Esophagus squamous epithelium (tissue), 5 donors: ENCODE results near the gene ABCG2. TPM values are rescaled to one million over a fixed set of nuclear protein-coding genes. Genes with fewer than 3 reads are reported as not detected.

ENCODE experiments used
- DNase-seq: peaks from one replicate; lab custom pipeline; 2025; lab: John Stamatoyannopoulos, UW
- H3K27ac ChIP-seq, 4 donors: fragments of 200-600 bp; sonication (generic); one replicate each; pipeline ENCODE4 v1.5.1; 2016 to 2019; ENCODE audit warnings: mild to moderate bottlenecking in 1 of 4
- H3K27me3 ChIP-seq, 4 donors: fragments of 200-600 bp; sonication (generic); 1 replicate in 3 of 4; 2 replicates in 1 of 4; pipeline versions ENCODE4 v1.5.1 to v1.6.0; 2017 to 2021; ENCODE audit warnings: antibody characterized with exemption in 1 of 4
- H3K36me3 ChIP-seq, 3 donors: fragments of 200-600 bp; sonication (generic); one replicate each; pipeline ENCODE4 v1.5.1; 2016 to 2019
- H3K4me1 ChIP-seq, 3 donors: fragments of 200-600 bp; sonication (generic); one replicate each; pipeline ENCODE4 v1.5.1; 2017 to 2019
- H3K4me3 ChIP-seq, 4 donors: fragments of 200-600 bp; sonication (generic); 1 replicate in 3 of 4; 2 replicates in 1 of 4; pipeline ENCODE4 v1.5.1; 2016 to 2019; ENCODE audit warnings: mild to moderate bottlenecking in 2 of 4, moderate library complexity in 1 of 4
- H3K9me3 ChIP-seq, 3 donors: fragments of 200-600 bp; sonication (generic); one replicate each; pipeline ENCODE4 v1.5.1; 2016 to 2019
- POLR2A ChIP-seq, 4 donors: fragments of 450-650 bp; IDR thresholded peaks; one replicate each; pipeline ENCODE4 v1.6.1; 2017; ENCODE audit warnings: antibody characterized with exemption in 4 of 4, mild to moderate bottlenecking in 4 of 4, moderate library complexity in 3 of 4
- WGBS, 2 donors: methylation state at CpG; one replicate each; pipeline ENCODE4 v1.1.5; 2018; 5-methylcytosine and 5-hydroxymethylcytosine counted together
- intact Hi-C: fragments of 100-400 bp; cut with DNase I; formaldehyde crosslinking; loops from one replicate; pipeline ENCODE4 v1.15.0; 2022
- total RNA-seq, 4 donors: library from RNA; depleted of rRNA; stranded (reverse); fragments of >200 nt; gene quantifications; one replicate each; pipeline ENCODE4 v1.1.0, GENCODE V29; 2016
- TF ChIP-seq, protein P1 (sequence below), 6 experiments: fragments of 450-650 bp in 4 of 6; fragments of 200-600 bp in 2 of 6; sonication (generic) in 2 of 6; IDR thresholded peaks; one replicate each; pipeline ENCODE4 v1.5.1; 2016 to 2019; ENCODE audit warnings: antibody characterized with exemption in 6 of 6, mild to moderate bottlenecking in 4 of 6, moderate library complexity in 4 of 6
- donor health status: DM: yes; HTN: yes; CAD: no.

Gene ABCG2
- total RNA-seq, 4 donors from 2014 or later: 0.76 to 7.1 (median 3.6) TPM

DNA sequence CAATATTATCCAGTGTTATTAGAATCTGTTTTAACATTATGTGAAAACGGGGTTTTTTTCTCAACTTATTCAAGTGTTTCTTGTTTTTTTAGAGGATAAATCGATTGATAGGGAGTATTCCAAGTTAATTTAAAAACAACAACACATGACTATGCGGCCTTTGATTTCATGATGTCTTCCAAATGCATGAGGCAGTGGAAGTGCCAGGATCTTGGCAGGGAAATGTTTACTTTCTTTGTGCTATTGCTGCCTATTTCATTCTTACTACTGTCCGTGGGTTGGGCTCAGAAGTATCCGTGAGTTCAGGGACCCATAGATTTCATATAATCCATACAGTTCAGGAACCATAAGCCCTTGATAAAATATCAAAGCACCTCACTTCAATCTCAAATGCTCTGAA lies 64.6 kb downstream of the ABCG2 start:
- intact Hi-C loops: no loop called here

DNA sequence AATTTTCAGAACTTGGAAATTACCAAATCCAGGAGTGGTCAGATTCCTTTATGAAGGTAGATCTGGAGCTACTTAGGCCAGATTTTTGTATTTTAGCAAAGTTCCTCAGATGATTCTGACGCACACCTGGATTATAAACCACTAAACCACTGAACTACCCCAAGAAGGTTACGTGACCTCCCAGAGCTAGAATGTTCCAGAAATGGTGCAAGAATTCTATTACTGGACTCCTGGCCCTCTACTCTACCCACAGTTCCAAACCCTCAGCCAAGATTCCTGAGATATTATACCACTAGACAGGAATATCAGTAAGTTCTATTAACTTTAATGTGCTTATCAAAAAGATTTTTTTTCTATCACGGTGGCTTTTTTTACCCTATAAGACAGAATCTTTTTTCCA lies 67.1 kb downstream of the ABCG2 start:
- no peak overlapping the region for H3K4me3 ChIP-seq
- 84 to 93% methylated on average over 3 of the region's 3 CpGs for WGBS, 2 donors
- TF ChIP-seq, protein P1, sequence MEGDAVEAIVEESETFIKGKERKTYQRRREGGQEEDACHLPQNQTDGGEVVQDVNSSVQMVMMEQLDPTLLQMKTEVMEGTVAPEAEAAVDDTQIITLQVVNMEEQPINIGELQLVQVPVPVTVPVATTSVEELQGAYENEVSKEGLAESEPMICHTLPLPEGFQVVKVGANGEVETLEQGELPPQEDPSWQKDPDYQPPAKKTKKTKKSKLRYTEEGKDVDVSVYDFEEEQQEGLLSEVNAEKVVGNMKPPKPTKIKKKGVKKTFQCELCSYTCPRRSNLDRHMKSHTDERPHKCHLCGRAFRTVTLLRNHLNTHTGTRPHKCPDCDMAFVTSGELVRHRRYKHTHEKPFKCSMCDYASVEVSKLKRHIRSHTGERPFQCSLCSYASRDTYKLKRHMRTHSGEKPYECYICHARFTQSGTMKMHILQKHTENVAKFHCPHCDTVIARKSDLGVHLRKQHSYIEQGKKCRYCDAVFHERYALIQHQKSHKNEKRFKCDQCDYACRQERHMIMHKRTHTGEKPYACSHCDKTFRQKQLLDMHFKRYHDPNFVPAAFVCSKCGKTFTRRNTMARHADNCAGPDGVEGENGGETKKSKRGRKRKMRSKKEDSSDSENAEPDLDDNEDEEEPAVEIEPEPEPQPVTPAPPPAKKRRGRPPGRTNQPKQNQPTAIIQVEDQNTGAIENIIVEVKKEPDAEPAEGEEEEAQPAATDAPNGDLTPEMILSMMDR (IDR thresholded peaks at IDR 0.05): no peak
- no peak for TF ChIP-seq POLR2A (IDR thresholded peaks at IDR 0.05)
- no peaks in the 10 kb centered on the region for H3K27me3 ChIP-seq
- H3K27ac ChIP-seq: no peak overlapping the region
- DNase-seq: no peak
- no peaks in the 10 kb centered on the region for H3K4me1 ChIP-seq
- H3K36me3 ChIP-seq: no peaks in the 10 kb centered on the region
- H3K9me3 ChIP-seq: no peaks in the 10 kb centered on the region
- intact Hi-C loops: no loop called here

More for the DNA sequence above, 64.6 kb downstream of the ABCG2 start:
- no peaks in the 10 kb centered on the region for H3K4me1 ChIP-seq
- H3K27ac ChIP-seq: no peak overlapping the region
- DNase-seq: no peak
- H3K9me3 ChIP-seq: no peaks in the 10 kb centered on the region
- no peaks in the 10 kb centered on the region for H3K36me3 ChIP-seq
- TF ChIP-seq POLR2A (IDR thresholded peaks at IDR 0.05): no peak
- TF ChIP-seq, protein P1 (IDR thresholded peaks at IDR 0.05): no peak
- H3K4me3 ChIP-seq: no peak overlapping the region
- 77 to 81% methylated on average over 5 of the region's 5 CpGs for WGBS, 2 donors
- H3K27me3 ChIP-seq: no peaks in the 10 kb centered on the region

DNA sequence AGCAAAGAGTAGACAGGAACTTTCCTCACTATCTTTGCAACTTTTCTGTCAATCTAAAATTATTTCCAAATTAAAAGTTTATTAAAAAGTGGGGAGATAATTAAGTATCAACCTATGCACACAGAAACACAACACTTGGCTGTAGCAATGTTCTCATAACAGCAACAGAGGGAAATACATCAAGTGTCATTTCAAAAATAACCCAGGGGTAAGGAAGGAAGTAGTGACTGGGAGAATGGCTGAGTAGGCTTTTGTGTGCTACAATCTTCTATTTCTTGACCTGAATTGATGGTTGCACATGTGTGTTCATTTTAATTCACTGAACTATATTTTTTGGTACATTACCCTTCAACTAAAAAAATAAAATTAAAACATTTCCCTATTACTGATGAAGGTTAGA lies 67.5 kb downstream of the ABCG2 start:
- Histone ChIP-seq H3K36me3 (no peaks in the 10 kb centered on the region), H3K9me3 (no peaks in the 10 kb centered on the region), H3K27ac (no peak overlapping the region), H3K4me1 (no peaks in the 10 kb centered on the region), H3K4me3 (no peak overlapping the region), H3K27me3 (no peaks in the 10 kb centered on the region)
- no peak for DNase-seq
- intact Hi-C loops: no loop called here
- no peak for TF ChIP-seq POLR2A (IDR thresholded peaks at IDR 0.05)
- TF ChIP-seq, protein P1 (IDR thresholded peaks at IDR 0.05): no peak

DNA sequence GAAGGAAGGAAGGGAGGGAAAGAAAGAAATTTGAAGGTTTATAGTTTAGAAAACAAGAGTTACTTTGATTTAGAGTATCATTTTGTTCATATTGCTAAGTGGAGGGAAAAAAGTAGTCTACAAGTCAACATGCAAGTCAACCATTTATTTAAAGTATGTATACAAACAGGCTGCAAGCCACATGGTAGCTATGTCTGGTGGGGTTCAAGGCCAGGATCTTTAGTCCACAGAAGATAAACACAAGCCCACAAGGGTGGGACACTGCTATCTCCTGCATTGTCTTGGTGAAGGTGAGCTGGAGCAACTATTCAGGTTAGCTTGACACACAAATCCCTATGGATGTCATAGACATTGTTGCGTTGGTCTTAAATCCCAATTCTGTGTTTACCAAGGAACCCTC lies 71.4 kb downstream of the ABCG2 start:
- no peak for DNase-seq
- Histone ChIP-seq H3K4me3 (no peak overlapping the region), H3K36me3 (no peaks in the 10 kb centered on the region), H3K4me1 (no peaks in the 10 kb centered on the region), H3K9me3 (no peaks in the 10 kb centered on the region), H3K27ac (no peak overlapping the region), H3K27me3 (no peaks in the 10 kb centered on the region)
- TF ChIP-seq, protein P1 (IDR thresholded peaks at IDR 0.05): no peak
- no peak for TF ChIP-seq POLR2A (IDR thresholded peaks at IDR 0.05)
- intact Hi-C loops: no loop called here
- 92% methylated on average over 1 of the region's 1 CpG; no CpG with 5 or more reads in 1 of the 2 donors for WGBS, 2 donors

DNA sequence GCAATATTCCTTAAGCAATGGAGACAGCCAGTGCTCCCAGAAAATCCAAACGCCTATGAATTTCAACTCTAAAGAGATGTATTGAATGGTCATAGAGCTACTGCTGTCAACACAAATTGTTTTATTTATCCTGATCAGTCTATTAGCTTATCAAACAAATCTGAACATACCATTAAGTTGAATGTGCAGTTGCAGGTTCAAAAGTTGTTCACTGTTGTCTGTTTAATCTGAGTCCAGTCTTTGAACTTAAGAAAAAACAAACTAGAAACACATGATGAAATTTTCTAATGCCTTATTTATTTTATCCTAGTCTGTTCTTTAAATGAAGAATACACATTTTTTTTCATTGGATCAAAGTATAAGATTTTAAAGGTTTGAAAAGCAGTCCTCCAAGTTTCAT lies 77.8 kb downstream of the ABCG2 start:
- H3K36me3 ChIP-seq: peaks cover 0 to 27% (median 0%) of the 10 kb centered on the region in 3 donors
- no peaks in the 10 kb centered on the region for H3K27me3 ChIP-seq
- H3K4me1 ChIP-seq: peaks cover 0 to 15% (median 5%) of the 10 kb centered on the region in 3 donors
- no peak overlapping the region for H3K27ac ChIP-seq
- H3K4me3 ChIP-seq: no peak overlapping the region
- no peak for DNase-seq
- TF ChIP-seq POLR2A (IDR thresholded peaks at IDR 0.05): no peak
- TF ChIP-seq, protein P1 (IDR thresholded peaks at IDR 0.05): no peak
- WGBS, 2 donors: 80 to 95% methylated on average over 1 of the region's 1 CpG
- intact Hi-C loops: no loop called here
- no peaks in the 10 kb centered on the region for H3K9me3 ChIP-seq
